ENCODE results near the gene LARP1. TPM values are rescaled to one million over a fixed set of nuclear protein-coding genes. Genes with fewer than 3 reads are reported as not detected.

LARP1 gene
- total and polyA plus RNA-seq, 10 of the 15 experiments (the other 5 are each of a cell fraction or from before 2014, with no cell fraction given): 22.6 to 227 (median 60.8) TPM

GRCh38 chr5:154751854-154752253 is 3.3 kb upstream of the LARP1 start:
- FAIRE-seq (no peak), ATAC-seq (no peak), DNase-seq (ENCODE audit: low read depth, low spot score) (no peak)
- Histone ChIP-seq H3K27ac (ENCODE audit: control insufficient read depth, insufficient read depth) (no peak overlapping the region), H4K20me1 (ENCODE audit: control insufficient read depth, insufficient read depth) (no peaks in the 10 kb centered on the region), H3K4me2 (ENCODE audit: control insufficient read depth, insufficient read depth) (no peak overlapping the region), H2AFZ (ENCODE audit: control insufficient read depth, low read depth, low read length) (no peak overlapping the region), H3K9me3 (replicated peaks; ENCODE audit: control insufficient read depth, insufficient read depth, low read length) (no peaks in the 10 kb centered on the region), H3K4me3 (no peak overlapping the region), H3K36me3 (ENCODE audit: control insufficient read depth in 2 of 2, insufficient read depth in 2 of 2, low read length in 1 of 2) (no peaks in the 10 kb centered on the region), H3K4me1 (ENCODE audit: control insufficient read depth, insufficient read depth, low read length) (peaks cover 10% of the 10 kb centered on the region), H3K9ac (ENCODE audit: control insufficient read depth, insufficient read depth, low read length) (no peak overlapping the region), H3K27me3 (replicated peaks in 1 of 2; ENCODE audit: control insufficient read depth in 2 of 2, insufficient read depth in 2 of 2, low read length in 1 of 2) (no peaks in the 10 kb centered on the region), H3K79me2 (ENCODE audit: control insufficient read depth, insufficient read depth, low read length) (peaks cover 31% of the 10 kb centered on the region)
- TF ChIP-seq PML (IDR thresholded peaks at IDR 0.05; ENCODE audit: low read length): no peak
- no peak for TF ChIP-seq E4F1 (IDR thresholded peaks at IDR 0.05; ENCODE audit: borderline replicate concordance, partially characterized antibody)
- TF ChIP-seq ZSCAN29 (IDR thresholded peaks at IDR 0.05): no peak
- intact Hi-C loops (cut with micrococcal nuclease; ENCODE audit: unreplicated experiment) (loop anchor here (10.0 kb wide), 1 partner anchor 247 kb away; no protein-coding TSS in a partner anchor), in situ Hi-C loops (cut with MboI) (loop anchor here (5.0 kb wide), 1 partner anchor 110 kb away; no protein-coding TSS in a partner anchor)
- POLR2A ChIA-PET: no interaction called here
- no TSS peak for BruUV-seq (replicated peaks)
- RAD21 ChIA-PET (ENCODE audit: unreplicated experiment): no interaction called here
- CTCF ChIA-PET: no interaction called here
- SMC1A ChIA-PET (ENCODE audit: uncharacterized antibody, unreplicated experiment): interaction anchor here (1.0 kb wide), 1 partner anchor 16 kb away, joined by 3 read pairs; no protein-coding TSS in a partner anchor

DNA sequence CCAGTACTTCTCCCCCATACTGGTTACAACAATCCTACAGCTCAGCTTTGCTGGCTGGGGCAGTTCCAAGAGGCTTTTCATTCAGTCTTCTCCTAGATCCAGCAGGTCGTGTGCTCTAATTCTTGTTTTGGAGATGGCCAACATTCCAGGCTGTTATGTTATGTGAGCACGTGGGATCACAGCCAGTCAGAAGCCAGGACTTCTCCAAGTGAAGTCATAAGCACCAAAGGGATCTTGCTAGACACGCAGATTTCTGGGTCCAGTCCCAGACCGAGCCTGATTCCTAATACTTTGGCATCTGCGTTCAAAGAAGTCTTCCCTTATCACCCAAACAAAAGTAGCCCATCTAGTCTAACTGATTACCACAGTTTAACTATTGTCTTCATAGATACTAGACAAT is 1.4 kb upstream of the LARP1 start:
- DNase-seq (ENCODE audit: low read depth, low spot score): no peak
- H3K9me3 ChIP-seq (replicated peaks; ENCODE audit: control insufficient read depth, insufficient read depth, low read length): no peaks in the 10 kb centered on the region
- no peaks in the 10 kb centered on the region for H3K36me3 ChIP-seq (ENCODE audit: control insufficient read depth in 2 of 2, insufficient read depth in 2 of 2, low read length in 1 of 2)
- no peaks in the 10 kb centered on the region for H3K27me3 ChIP-seq (replicated peaks in 1 of 2; ENCODE audit: control insufficient read depth in 2 of 2, insufficient read depth in 2 of 2, low read length in 1 of 2)
- POLR2A ChIA-PET: no interaction called here
- peaks cover 4% of the 10 kb centered on the region; the same call in 1 of the 2 replicates for H4K20me1 ChIP-seq (ENCODE audit: control insufficient read depth, insufficient read depth)
- in situ Hi-C loops (cut with MboI) (loop anchor here (5.0 kb wide), 1 partner anchor 109 kb away; no protein-coding TSS in a partner anchor), intact Hi-C loops (cut with micrococcal nuclease; ENCODE audit: unreplicated experiment) (loop anchor here (10.0 kb wide), 1 partner anchor 249 kb away; no protein-coding TSS in a partner anchor)
- no peak for FAIRE-seq
- peak overlapping the region; percentile 84 for H3K9ac ChIP-seq (ENCODE audit: control insufficient read depth, insufficient read depth, low read length)
- peaks cover 50% of the 10 kb centered on the region for H3K79me2 ChIP-seq (ENCODE audit: control insufficient read depth, insufficient read depth, low read length)
- H3K4me1 ChIP-seq (ENCODE audit: control insufficient read depth, insufficient read depth, low read length): peaks cover 10% of the 10 kb centered on the region
- SMC1A ChIA-PET (ENCODE audit: uncharacterized antibody, unreplicated experiment): interaction anchor here (0.6 to 1.2 kb wide), 2 partner anchors 27 to 681 kb away, joined by 3 read pairs; no protein-coding TSS in a partner anchor
- no TSS peak for BruUV-seq (replicated peaks)
- RAD21 ChIA-PET (ENCODE audit: unreplicated experiment): interaction anchor here (0.6 to 1.4 kb wide), 2 partner anchors 102 to 564 kb away, joined by 3 read pairs; no protein-coding TSS in a partner anchor
- H2AFZ ChIP-seq (ENCODE audit: control insufficient read depth, low read depth, low read length): peak overlapping the region; percentile 23; the same call in 1 of the 2 replicates
- peak overlapping the region; percentile 88 for H3K4me2 ChIP-seq (ENCODE audit: control insufficient read depth, insufficient read depth)
- 89% methylated on average over 5 of the region's 5 CpGs for WGBS (ENCODE audit: insufficient coverage, insufficient replicate concordance, low lambda C conversion rate, missing lambda C conversion rate)
- CTCF ChIA-PET: interaction anchor here (0.7 to 1.7 kb wide), 4 partner anchors 13 to 106 kb away, joined by 3 to 4 read pairs (median 3); no protein-coding TSS in a partner anchor
- H3K4me3 ChIP-seq: peak overlapping the region; percentile 81
- H3K27ac ChIP-seq (ENCODE audit: control insufficient read depth, insufficient read depth): peak overlapping the region; percentile 94; the same call in 1 of the 2 replicates
- no peak for ATAC-seq
- TF ChIP-seq CHD4 (IDR thresholded peaks at IDR 0.05) (no peak), NFYA (IDR thresholded peaks at IDR 0.05; ENCODE audit: borderline replicate concordance, low read depth, low read length) (no peak), GABPA (IDR thresholded peaks at IDR 0.05; ENCODE audit: low read depth) (no peak), BHLHE40 (IDR thresholded peaks at IDR 0.05; ENCODE audit: borderline replicate concordance in 1 of 2, low read depth in 2 of 2, low read length in 1 of 2) (no peak), BCL11A (IDR thresholded peaks at IDR 0.05; ENCODE audit: low read depth, low read length) (no peak), MYC (IDR thresholded peaks at IDR 0.05; ENCODE audit: insufficient read depth, insufficient read length, insufficient replicate concordance, low read length, severe bottlenecking) (no peak), CHD2 (IDR thresholded peaks at IDR 0.05; ENCODE audit: borderline replicate concordance, low read depth, low read length) (no peak), MEF2A (IDR thresholded peaks at IDR 0.05; ENCODE audit: insufficient read depth, low read depth, low read length) (no peak), SMC3 (IDR thresholded peaks at IDR 0.05; ENCODE audit: borderline replicate concordance, low read length) (no peak), SMARCA5 (IDR thresholded peaks at IDR 0.05) (no peak), STAT1 (conservative IDR thresholded peaks at IDR 0.05) (no peak), USF1 (IDR thresholded peaks at IDR 0.05; ENCODE audit: borderline replicate concordance, extremely low read length, insufficient read depth, low read depth, low read length) (no peak)

Measured in GM12878 (cell line).